Measurements from ENCODE around the gene RUNX2.

The RUNX2 gene

DNA sequence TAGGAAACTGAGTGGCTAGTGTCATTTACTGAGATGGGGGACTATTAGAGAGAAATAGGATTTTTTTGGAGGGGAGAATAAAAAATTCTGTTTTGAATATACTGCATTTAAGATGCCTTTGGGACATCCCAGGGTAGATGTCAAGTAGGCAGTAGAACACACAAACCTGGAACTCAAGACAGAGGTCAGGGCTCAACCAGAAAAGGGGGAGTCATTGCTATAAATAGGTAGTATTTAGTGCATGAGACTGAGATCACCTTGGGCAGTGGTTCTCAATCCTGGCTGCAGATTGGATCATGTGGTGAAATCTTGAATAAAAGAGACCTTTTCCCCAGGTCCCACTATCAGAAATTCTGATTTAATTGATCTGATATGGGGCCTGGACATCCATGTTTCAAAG is 160.1 kb downstream of the RUNX2 start:
- no peak for DNase-seq (ENCODE audit: low spot score)
- TF ChIP-seq, protein P1, sequence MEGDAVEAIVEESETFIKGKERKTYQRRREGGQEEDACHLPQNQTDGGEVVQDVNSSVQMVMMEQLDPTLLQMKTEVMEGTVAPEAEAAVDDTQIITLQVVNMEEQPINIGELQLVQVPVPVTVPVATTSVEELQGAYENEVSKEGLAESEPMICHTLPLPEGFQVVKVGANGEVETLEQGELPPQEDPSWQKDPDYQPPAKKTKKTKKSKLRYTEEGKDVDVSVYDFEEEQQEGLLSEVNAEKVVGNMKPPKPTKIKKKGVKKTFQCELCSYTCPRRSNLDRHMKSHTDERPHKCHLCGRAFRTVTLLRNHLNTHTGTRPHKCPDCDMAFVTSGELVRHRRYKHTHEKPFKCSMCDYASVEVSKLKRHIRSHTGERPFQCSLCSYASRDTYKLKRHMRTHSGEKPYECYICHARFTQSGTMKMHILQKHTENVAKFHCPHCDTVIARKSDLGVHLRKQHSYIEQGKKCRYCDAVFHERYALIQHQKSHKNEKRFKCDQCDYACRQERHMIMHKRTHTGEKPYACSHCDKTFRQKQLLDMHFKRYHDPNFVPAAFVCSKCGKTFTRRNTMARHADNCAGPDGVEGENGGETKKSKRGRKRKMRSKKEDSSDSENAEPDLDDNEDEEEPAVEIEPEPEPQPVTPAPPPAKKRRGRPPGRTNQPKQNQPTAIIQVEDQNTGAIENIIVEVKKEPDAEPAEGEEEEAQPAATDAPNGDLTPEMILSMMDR (IDR thresholded peaks at IDR 0.05; ENCODE audit: extremely low read depth, missing control alignments) = no peak

DNA sequence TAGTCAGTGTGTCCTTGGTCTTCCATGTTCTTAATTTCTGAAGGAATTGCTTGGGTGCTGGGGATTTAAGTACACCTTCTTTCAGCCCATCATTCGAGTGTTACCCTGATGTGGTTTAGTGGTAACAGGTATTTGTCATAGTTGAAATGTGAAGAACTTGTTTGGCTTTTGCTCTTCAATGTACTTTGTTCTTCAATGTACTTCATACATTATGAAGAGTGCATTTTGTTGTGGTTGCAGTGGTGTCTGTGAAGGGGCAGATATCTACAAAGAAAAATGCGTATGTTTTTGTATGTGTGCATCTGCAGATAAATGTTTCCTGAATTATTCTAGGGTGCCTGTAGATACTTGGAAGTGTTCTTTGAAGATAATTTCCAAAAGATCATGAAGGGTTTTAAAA is 160.8 kb downstream of the RUNX2 start:
- no peak for DNase-seq (ENCODE audit: low spot score)

GRCh38 chr6:45491048-45491735 is 163.1 kb downstream of the RUNX2 start:
- no peak for DNase-seq (ENCODE audit: low spot score)
- TF ChIP-seq, protein P1 (IDR thresholded peaks at IDR 0.05; ENCODE audit: extremely low read depth, missing control alignments) = no peak

More for the DNA sequence above, 160.8 kb downstream of the RUNX2 start:
- TF ChIP-seq, protein P1 (IDR thresholded peaks at IDR 0.05; ENCODE audit: extremely low read depth, missing control alignments) = no peak

DNA sequence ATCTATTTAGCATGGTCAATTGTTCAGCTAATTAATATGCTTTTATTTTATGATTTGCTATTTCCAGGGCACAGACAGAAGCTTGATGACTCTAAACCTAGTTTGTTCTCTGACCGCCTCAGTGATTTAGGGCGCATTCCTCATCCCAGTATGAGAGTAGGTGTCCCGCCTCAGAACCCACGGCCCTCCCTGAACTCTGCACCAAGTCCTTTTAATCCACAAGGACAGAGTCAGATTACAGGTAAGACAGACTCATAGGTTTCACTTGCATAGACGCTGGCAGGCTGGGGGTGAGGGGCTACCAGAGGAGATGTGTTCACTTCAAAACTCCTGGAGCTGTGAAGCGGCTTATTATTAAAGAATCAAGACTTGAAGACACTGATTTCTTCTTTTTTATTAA is 163.7 kb downstream of the RUNX2 start:
- TF ChIP-seq, protein P1 (IDR thresholded peaks at IDR 0.05; ENCODE audit: extremely low read depth, missing control alignments) = no peak
- DNase-seq (ENCODE audit: low spot score) = no peak

DNA sequence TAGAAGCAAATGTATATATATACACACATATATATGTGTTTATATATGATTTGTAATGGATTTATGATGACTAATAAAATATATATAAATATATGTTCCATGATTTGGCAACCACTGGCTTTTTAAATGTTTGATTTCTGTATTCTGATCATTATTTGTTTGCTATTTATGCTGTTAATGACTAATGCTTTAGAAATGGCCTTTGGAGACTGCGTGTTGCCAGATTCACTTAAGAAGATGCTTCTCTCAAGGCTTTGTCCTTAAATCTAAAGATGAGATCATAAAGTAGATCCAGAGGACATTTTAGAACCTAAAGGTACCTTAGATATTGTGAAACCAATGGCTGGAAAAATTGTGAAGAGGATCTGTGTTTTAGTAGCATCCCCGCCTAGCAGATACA is 165.6 kb downstream of the RUNX2 start:
- TF ChIP-seq, protein P1 (IDR thresholded peaks at IDR 0.05; ENCODE audit: extremely low read depth, missing control alignments) = no peak
- no peak for DNase-seq (ENCODE audit: low spot score)

DNA sequence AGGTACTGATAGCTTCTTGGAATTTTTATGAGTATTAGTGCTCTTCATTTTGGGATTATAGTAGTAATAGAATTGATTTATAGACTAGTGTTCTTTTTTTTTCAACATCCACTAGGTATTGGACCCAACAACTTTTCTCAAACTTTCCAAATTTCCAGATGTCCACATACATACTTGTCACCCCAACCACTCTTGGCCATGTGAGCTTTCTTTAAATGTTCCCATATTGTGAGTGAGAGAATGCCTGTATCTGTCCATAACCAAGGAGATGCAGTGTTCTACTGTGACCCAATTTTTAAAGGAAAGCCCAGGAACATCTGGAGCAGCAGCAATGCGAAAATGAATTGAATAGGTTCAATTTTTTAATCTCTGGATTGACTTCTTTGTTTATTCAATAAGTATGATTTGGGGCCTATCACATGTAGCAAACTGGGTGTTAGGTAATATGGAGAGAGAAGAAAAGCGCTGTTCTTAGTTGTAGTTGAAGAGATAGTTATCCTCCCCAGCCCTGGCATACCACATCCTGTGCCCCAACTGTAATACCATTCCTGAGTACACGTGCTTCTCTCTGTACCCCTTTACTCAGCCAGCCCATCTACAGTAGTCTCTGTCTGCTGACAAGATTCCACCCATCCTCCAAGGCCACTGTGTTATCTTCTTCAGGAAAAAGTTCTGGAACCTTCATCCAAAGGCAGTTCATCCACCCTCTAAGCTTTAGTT is 166.4 kb downstream of the RUNX2 start:
- no peak for DNase-seq (ENCODE audit: low spot score)
- TF ChIP-seq, protein P1 (IDR thresholded peaks at IDR 0.05; ENCODE audit: extremely low read depth, missing control alignments) = no peak

DNA sequence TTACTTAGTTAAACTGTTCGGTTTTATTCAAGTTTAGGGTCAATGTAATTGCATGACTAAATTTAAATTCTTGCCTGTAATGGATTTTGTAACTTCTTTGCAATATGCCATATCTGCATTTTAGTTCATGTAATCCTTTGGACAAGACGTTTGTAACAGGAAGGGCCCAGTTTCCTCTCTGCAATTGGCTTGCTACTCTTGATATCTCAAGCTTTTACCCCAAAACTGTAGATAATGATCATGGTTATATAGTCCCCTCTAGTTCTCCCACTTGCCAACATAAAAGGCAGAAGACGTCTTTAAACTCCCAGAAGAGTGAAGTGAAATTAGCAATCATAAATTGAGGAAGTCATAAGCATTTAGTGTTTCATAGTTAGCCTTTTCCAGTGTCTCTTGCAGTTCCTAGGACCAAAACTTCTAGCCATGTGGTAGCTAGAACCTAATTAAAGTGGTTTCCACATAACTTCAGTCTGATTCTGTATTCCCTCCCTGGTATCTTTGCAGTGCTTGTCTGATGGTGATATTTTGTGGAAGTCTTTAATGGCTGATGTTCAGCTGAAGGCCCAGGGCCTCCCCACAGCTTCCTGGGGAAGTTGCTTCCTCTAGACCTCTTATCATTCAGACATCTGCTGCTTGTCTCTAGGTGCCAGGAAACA is 167.4 kb downstream of the RUNX2 start:
- no peak for DNase-seq (ENCODE audit: low spot score)
- TF ChIP-seq, protein P1 (IDR thresholded peaks at IDR 0.05; ENCODE audit: extremely low read depth, missing control alignments) = no peak
